SK-N-DZ (cell line): Measurements from ENCODE around the gene FOXA3.
"Not testable (repeated sequence)": the region's sequence is repeated elsewhere in the genome, so short reads cannot be mapped to it uniquely, and the experiment has no call there.

Experiments used
- DNase-seq: peaks from one replicate; pipeline ENCODE4 v3.0.0-alpha.2; 2015; ENCODE audit warnings: low spot score

Gene FOXA3

GRCh38 chr19:45887200-45887710 is 23.1 kb downstream of the FOXA3 start:
- DNase-seq = no peak

- no peak for DNase-seq
These were observed 25.2 kb downstream of the FOXA3 start for GRCh38 chr19:45889210-45889885.

GRCh38 chr19:45890877-45891276 is 26.8 kb downstream of the FOXA3 start:
- no peak for DNase-seq

GRCh38 chr19:45895519-45895972 is 31.4 kb downstream of the FOXA3 start:
- no peak for DNase-seq

- not testable (repeated sequence) for DNase-seq
These were observed 32.0 kb downstream of the FOXA3 start for GRCh38 chr19:45895983-45896599.

GRCh38 chr19:45897261-45897812 is 33.2 kb downstream of the FOXA3 start:
- DNase-seq = no peak

GRCh38 chr19:45899253-45899652 is 35.1 kb downstream of the FOXA3 start:
- no peak for DNase-seq

GRCh38 chr19:45899919-45900589 is 35.9 kb downstream of the FOXA3 start:
- no peak for DNase-seq

GRCh38 chr19:45900738-45901431 is 36.8 kb downstream of the FOXA3 start:
- no peak for DNase-seq

- DNase-seq = no peak
These were observed 37.3 kb downstream of the FOXA3 start for GRCh38 chr19:45901432-45901911.

GRCh38 chr19:45901912-45902650 is 38.0 kb downstream of the FOXA3 start, which contains the start of gene MYPOP:
MYPOP (minus strand) TSS chr19:45902613; CDS start chr19:45901773, 840 bp downstream.
- no peak for DNase-seq

- peak; percentile 92 for DNase-seq
These were observed 38.8 kb downstream of the FOXA3 start for GRCh38 chr19:45902651-45903625.

GRCh38 chr19:45905011-45905410 is 40.9 kb downstream of the FOXA3 start:
- DNase-seq = no peak

- no peak for DNase-seq
These were observed 42.1 kb downstream of the FOXA3 start for GRCh38 chr19:45906221-45906620.

- no peak for DNase-seq
These were observed 44.8 kb downstream of the FOXA3 start for GRCh38 chr19:45908956-45909355.

- no peak for DNase-seq
These were observed 47.2 kb downstream of the FOXA3 start for GRCh38 chr19:45911291-45911690.

- DNase-seq = peak; percentile 53
These were observed 50.0 kb downstream of the FOXA3 start, which contains the start of gene NANOS2 for GRCh38 chr19:45913874-45914830. NANOS2 (minus strand) TSS chr19:45914778; CDS start chr19:45914693, 85 bp downstream.
